GM21786 (cell line): Measurements from ENCODE around the gene AMIGO2.
"Not testable (repeated sequence)": the region's sequence is repeated elsewhere in the genome, so short reads cannot be mapped to it uniquely, and the experiment has no call there.

Experiments used
- ATAC-seq: cut with Tn5 transposase; IDR thresholded peaks from one replicate; pipeline ENCODE4 v1.9.1; 2021; ENCODE audit not compliant: unreplicated experiment

AMIGO2 gene

GRCh38 chr12:47079468-47079980 is at the start of gene AMIGO2, which contains the start of gene PCED1B:
Gene AMIGO2 (minus strand): TSS chr12:47079959. CDS start chr12:47079002, 957 bp downstream.
Gene PCED1B (plus strand): TSS chr12:47079621. CDS start chr12:47235064, 155,443 bp downstream.
- ATAC-seq = peak; percentile 65

GRCh38 chr12:47126246-47126645 is 46.5 kb upstream of the AMIGO2 start:
- no peak for ATAC-seq

- no peak for ATAC-seq
Observed at GRCh38 chr12:47124451-47124850, 44.7 kb upstream of the AMIGO2 start.

GRCh38 chr12:47123730-47124129 is 44.0 kb upstream of the AMIGO2 start:
- no peak for ATAC-seq

- no peak for ATAC-seq
Observed at GRCh38 chr12:47122602-47123001, 42.8 kb upstream of the AMIGO2 start.

GRCh38 chr12:47121146-47121545 is 41.4 kb upstream of the AMIGO2 start:
- no peak for ATAC-seq

GRCh38 chr12:47120736-47121135 is 41.0 kb upstream of the AMIGO2 start:
- no peak for ATAC-seq

- ATAC-seq = not testable (repeated sequence)
Observed at GRCh38 chr12:47117305-47117704, 37.5 kb upstream of the AMIGO2 start.

- no peak for ATAC-seq
Observed at GRCh38 chr12:47114481-47114892, 34.7 kb upstream of the AMIGO2 start.

- no peak for ATAC-seq
Observed at GRCh38 chr12:47112679-47113078, 32.9 kb upstream of the AMIGO2 start.

GRCh38 chr12:47111854-47112253 is 32.1 kb upstream of the AMIGO2 start:
- ATAC-seq = no peak

- no peak for ATAC-seq
Observed at GRCh38 chr12:47111392-47111778, 31.6 kb upstream of the AMIGO2 start.

GRCh38 chr12:47110718-47111391 is 31.1 kb upstream of the AMIGO2 start:
- ATAC-seq = no peak

GRCh38 chr12:47110011-47110541 is 30.3 kb upstream of the AMIGO2 start:
- ATAC-seq = no peak

- ATAC-seq = no peak
Observed at GRCh38 chr12:47107926-47108325, 28.2 kb upstream of the AMIGO2 start.

- no peak for ATAC-seq
Observed at GRCh38 chr12:47107446-47107845, 27.7 kb upstream of the AMIGO2 start.

GRCh38 chr12:47105914-47106674 is 26.3 kb upstream of the AMIGO2 start:
- ATAC-seq = no peak

GRCh38 chr12:47102845-47103651 is 23.3 kb upstream of the AMIGO2 start:
- no peak for ATAC-seq

GRCh38 chr12:47102406-47102805 is 22.6 kb upstream of the AMIGO2 start:
- ATAC-seq = no peak

GRCh38 chr12:47100160-47100559 is 20.4 kb upstream of the AMIGO2 start:
- no peak for ATAC-seq

GRCh38 chr12:47099610-47100009 is 19.9 kb upstream of the AMIGO2 start:
- ATAC-seq = no peak
